ENCODE results near the gene KCNQ1. TPM values are rescaled to one million over a fixed set of nuclear protein-coding genes. Genes with fewer than 3 reads are reported as not detected.

Gene KCNQ1
- total RNA-seq, 1 experiment from 2014 or later, result 10.7 TPM

- Histone ChIP-seq H3K27ac (ENCODE audit: low read depth, low read length) (no peak overlapping the region), H3K4me3 (replicated peaks in 1 of 2; ENCODE audit: low read depth in 1 of 2, low read length in 2 of 2) (no peak overlapping the region), H4K20me1 (ENCODE audit: insufficient read depth) (no peaks in the 10 kb centered on the region), H3K79me2 (ENCODE audit: insufficient read depth, low read length) (no peaks in the 10 kb centered on the region), H3K9me2 (ENCODE audit: insufficient read depth) (no peaks in the 10 kb centered on the region), H3K9ac (ENCODE audit: low read length) (no peak overlapping the region), H3K36me3 (ENCODE audit: control insufficient read depth in 1 of 2, insufficient read depth in 2 of 2, low read length in 2 of 2) (no peaks in the 10 kb centered on the region), H3K4me2 (ENCODE audit: low read length) (no peak overlapping the region), H3K27me3 (ENCODE audit: insufficient read depth, low read length) (0 out of 2 replicates have a peak, but pooled peaks cover 6% of the 10 kb centered on the region), H3K9me3 (ENCODE audit: control insufficient read depth in 1 of 2, insufficient read depth in 1 of 2, low read depth in 1 of 2, low read length in 2 of 2) (no peaks in the 10 kb centered on the region), H2AFZ (ENCODE audit: low read depth, low read length, poor library complexity, severe bottlenecking) (no peak overlapping the region), H3K4me1 (ENCODE audit: control insufficient read depth in 1 of 2, insufficient read depth in 2 of 2, low read length in 2 of 2) (no peaks in the 10 kb centered on the region)
- TF ChIP-seq EGR1 (IDR thresholded peaks at IDR 0.05; ENCODE audit: low read depth) (no peak), JUND (IDR thresholded peaks at IDR 0.05) (no peak), MAX (IDR thresholded peaks at IDR 0.05) (no peak), SIN3A (IDR thresholded peaks at IDR 0.05; ENCODE audit: low read depth) (no peak)
- TF ChIP-seq, protein P1, sequence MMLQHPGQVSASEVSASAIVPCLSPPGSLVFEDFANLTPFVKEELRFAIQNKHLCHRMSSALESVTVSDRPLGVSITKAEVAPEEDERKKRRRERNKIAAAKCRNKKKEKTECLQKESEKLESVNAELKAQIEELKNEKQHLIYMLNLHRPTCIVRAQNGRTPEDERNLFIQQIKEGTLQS (IDR thresholded peaks at IDR 0.05), result no peak
- ChIA-PET CTCF (no interaction called here), POLR2A (no interaction called here), RAD21 (ENCODE audit: low non-redundant PET in 1 of 2, low total read pairs in 2 of 2, uncharacterized antibody in 2 of 2, unreplicated experiment in 2 of 2) (no interaction called here)
- DNase-seq (ENCODE audit: low read depth, low spot score) (no peak), ATAC-seq (no peak)
- BruUV-seq (replicated peaks), result no TSS peak
- intact Hi-C loops (cut with micrococcal nuclease), result no loop called here
These were observed 66.0 kb downstream of the KCNQ1 start for GRCh38 chr11:2510626-2511402.

GRCh38 chr11:2511421-2512369 is 66.9 kb downstream of the KCNQ1 start:
- ATAC-seq (no peak), DNase-seq (ENCODE audit: low read depth, low spot score) (no peak)
- Histone ChIP-seq H3K36me3 (ENCODE audit: control insufficient read depth in 1 of 2, insufficient read depth in 2 of 2, low read length in 2 of 2) (no peaks in the 10 kb centered on the region), H3K9ac (ENCODE audit: low read length) (no peak overlapping the region), H3K27ac (ENCODE audit: low read depth, low read length) (no peak overlapping the region), H3K4me2 (ENCODE audit: low read length) (no peak overlapping the region), H3K4me1 (ENCODE audit: control insufficient read depth in 1 of 2, insufficient read depth in 2 of 2, low read length in 2 of 2) (no peaks in the 10 kb centered on the region), H4K20me1 (ENCODE audit: insufficient read depth) (no peaks in the 10 kb centered on the region), H3K79me2 (ENCODE audit: insufficient read depth, low read length) (no peaks in the 10 kb centered on the region), H3K9me2 (ENCODE audit: insufficient read depth) (no peaks in the 10 kb centered on the region), H3K9me3 (ENCODE audit: control insufficient read depth in 1 of 2, insufficient read depth in 1 of 2, low read depth in 1 of 2, low read length in 2 of 2) (no peaks in the 10 kb centered on the region), H2AFZ (ENCODE audit: low read depth, low read length, poor library complexity, severe bottlenecking) (no peak overlapping the region), H3K4me3 (replicated peaks in 1 of 2; ENCODE audit: low read depth in 1 of 2, low read length in 2 of 2) (no peak overlapping the region), H3K27me3 (ENCODE audit: insufficient read depth, low read length) (no peaks in the 10 kb centered on the region)
- intact Hi-C loops (cut with micrococcal nuclease), result no loop called here
- no TSS peak for BruUV-seq (replicated peaks)
- ChIA-PET RAD21 (ENCODE audit: low non-redundant PET in 1 of 2, low total read pairs in 2 of 2, uncharacterized antibody in 2 of 2, unreplicated experiment in 2 of 2) (no interaction called here), CTCF (no interaction called here), POLR2A (no interaction called here)
- TF ChIP-seq FOSL1 (IDR thresholded peaks at IDR 0.05; ENCODE audit: low read depth), result no peak
- TF ChIP-seq, protein P1 (IDR thresholded peaks at IDR 0.05), result no peak
- TF ChIP-seq ELF1 (IDR thresholded peaks at IDR 0.05; ENCODE audit: borderline replicate concordance, low read depth), result no peak
